Spleen (tissue), 11 donors: ENCODE data around the gene TMEM131L. TPM values are rescaled to one million over a fixed set of nuclear protein-coding genes. Genes with fewer than 3 reads are reported as not detected.

Experiments
- DNase-seq: peaks from one replicate; pipeline ENCODE4 v3.0.0-alpha.2; 2020
- H3K27ac ChIP-seq, 8 donors: fragments of 200-600 bp; sonication (generic) in 7 of 8; 1 replicate in 4 of 8; 2 replicates in 4 of 8; pipeline versions ENCODE4 v1.5.0 to v1.8.0; 2016 to 2021; ENCODE audit warnings: inconsistent platforms in 4 of 8, mild to moderate bottlenecking in 4 of 8, moderate library complexity in 1 of 8
- H3K27me3 ChIP-seq, 7 donors: fragments of 200-600 bp; sonication (generic) in 6 of 7; replicated peaks in 1 of 7; 1 replicate in 4 of 7; 2 replicates in 3 of 7; pipeline versions ENCODE4 v1.5.0 to v1.8.0; 2016 to 2021; ENCODE audit warnings: inconsistent platforms in 3 of 7, mild to moderate bottlenecking in 1 of 7
- H3K36me3 ChIP-seq, 6 donors: fragments of 200-600 bp; sonication (generic) in 5 of 6; 1 replicate in 4 of 6; 2 replicates in 2 of 6; pipeline versions ENCODE4 v1.5.0 to v1.8.0; 2016 to 2021; ENCODE audit warnings: inconsistent platforms in 2 of 6
- H3K4me1 ChIP-seq, 6 donors: fragments of 200-600 bp; sonication (generic) in 5 of 6; 1 replicate in 3 of 6; 2 replicates in 3 of 6; pipeline versions ENCODE4 v1.5.0 to v1.8.0; 2016 to 2021; ENCODE audit warnings: inconsistent platforms in 3 of 6
- H3K4me3 ChIP-seq, 8 donors: fragments of 200-600 bp; sonication (generic) in 7 of 8; 1 replicate in 4 of 8; 2 replicates in 4 of 8; pipeline versions ENCODE4 v1.5.0 to v1.8.0; 2016 to 2021; ENCODE audit warnings: inconsistent platforms in 4 of 8, mild to moderate bottlenecking in 4 of 8, moderate library complexity in 2 of 8
- H3K9me3 ChIP-seq, 8 donors: fragments of 200-600 bp; sonication (generic) in 7 of 8; 1 replicate in 4 of 8; 2 replicates in 4 of 8; pipeline versions ENCODE4 v1.5.0 to v1.8.0; 2016 to 2021; ENCODE audit warnings: inconsistent platforms in 4 of 8
- POLR2A ChIP-seq, 3 donors: fragments of 450-650 bp; IDR thresholded peaks; one replicate each; pipeline ENCODE4 v1.5.1; 2017; ENCODE audit warnings: antibody characterized with exemption in 3 of 3, mild to moderate bottlenecking in 1 of 3
- POLR2AphosphoS5 ChIP-seq, 3 donors: sonication (generic); formaldehyde crosslinking; IDR thresholded peaks; one replicate each; pipeline ENCODE4 v1.5.1; 2017; ENCODE audit warnings: antibody characterized with exemption in 3 of 3
- WGBS, 5 donors: extraction: QIAGEN DNeasy Blood & Tissue Kit in 3 of 5; methylation state at CpG; one replicate each; pipeline versions ENCODE4 v1.1.5 to v1.1.7; 2013 to 2018; 5-methylcytosine and 5-hydroxymethylcytosine counted together
- intact Hi-C: fragments of 100-400 bp; cut with DNase I; formaldehyde crosslinking; loops from one replicate; pipeline ENCODE4 v1.15.0; 2023; ENCODE audit warnings: low total_unique reads
- polyA plus RNA-seq, 3 donors: library from polyadenylated mRNA; stranded (reverse); fragments of 200-250 nt; gene quantifications; one replicate each; pipeline ENCODE4 v1.2.1, GENCODE V29; 2013
- total RNA-seq, 7 donors: library from RNA; depleted of rRNA in 3 of 7; stranded (reverse); fragments of >200 nt in 3 of 7; fragmentation: NEBNext Ultra II Directional in 4 of 7; extraction: Animal tissue kit (Norgen Biotek cat#: 25700) in 4 of 7; gene quantifications; one replicate each; pipeline versions ENCODE4 v1.1.0 to v1.2.1, GENCODE V29; 2016 to 2021
- TF ChIP-seq, protein P1 (sequence below), 11 experiments: fragments of 200-600 bp in 7 of 11; fragments of 450-650 bp in 4 of 11; sonication (generic) in 4 of 11; IDR thresholded peaks in 8 of 11; conservative IDR thresholded peaks in 3 of 11; 1 replicate in 7 of 11; 2 replicates in 4 of 11; pipeline versions ENCODE4 v1.4.0 to v1.8.0; 2016 to 2021; ENCODE audit warnings: antibody characterized with exemption in 11 of 11, inconsistent platforms in 4 of 11, mild to moderate bottlenecking in 1 of 11
- donor health status: healthy with polysubstance abuse.
- donor health status: DM: no; HTN: no; CAD: no; lungs with moderate emphysema.
- donor health status: DM: no; HTN: no; CAD: no.
- donor health status: Bipolar disorder and iron deficiency.
- donor health status: healthy.
- donor health status: DM: no; HTN: no; CAD: no.
- donor health status: DM: yes; HTN: yes; CAD: no.

Gene TMEM131L
- total and polyA plus RNA-seq, 10 donors: 20.9 to 105 (median 80.1) TPM

DNA sequence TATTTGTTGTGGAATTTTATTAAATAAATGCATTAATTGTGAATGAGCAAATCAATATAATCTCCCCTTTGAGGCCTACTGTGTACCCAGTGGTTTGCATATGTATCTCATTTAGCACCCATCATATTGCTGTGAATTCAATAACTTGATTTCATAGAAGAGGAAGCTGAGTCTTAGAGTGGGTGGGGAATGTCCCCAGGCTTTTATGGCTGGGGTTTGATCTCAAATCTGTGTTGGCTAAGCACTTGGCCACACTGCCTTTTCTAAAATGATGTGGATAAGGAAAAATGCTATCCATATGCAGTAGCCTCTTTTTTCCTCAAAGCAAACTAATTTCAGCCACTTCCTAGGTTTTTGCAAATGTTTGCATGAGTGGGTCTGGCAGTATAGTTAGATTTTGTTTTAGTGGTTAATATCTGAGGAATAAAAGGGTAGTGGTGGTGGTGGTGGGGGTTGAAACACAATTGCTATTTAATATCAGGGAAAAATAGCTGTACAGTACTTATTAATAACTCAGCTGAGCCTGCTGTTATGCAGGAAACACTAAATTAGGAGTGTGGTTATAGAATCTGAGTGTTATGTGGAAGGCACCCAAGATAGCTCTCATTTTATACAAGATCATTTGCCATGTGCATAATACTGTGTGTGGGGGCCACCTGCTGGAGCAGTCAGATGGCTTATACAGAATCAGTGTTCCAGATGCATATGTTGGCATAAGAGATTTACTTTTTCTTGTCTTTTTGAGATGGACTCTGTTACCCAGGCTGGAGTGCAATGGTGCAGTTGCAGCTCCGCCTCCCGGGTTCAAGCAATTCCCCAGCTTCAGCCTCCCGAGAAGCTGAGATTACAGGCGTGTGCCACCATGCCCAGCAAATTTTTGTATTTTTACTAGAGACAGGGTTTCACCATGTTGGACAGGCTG is 108.0 kb downstream of the TMEM131L start:
- TF ChIP-seq POLR2A (IDR thresholded peaks at IDR 0.05): no peak
- TF ChIP-seq, protein P1, sequence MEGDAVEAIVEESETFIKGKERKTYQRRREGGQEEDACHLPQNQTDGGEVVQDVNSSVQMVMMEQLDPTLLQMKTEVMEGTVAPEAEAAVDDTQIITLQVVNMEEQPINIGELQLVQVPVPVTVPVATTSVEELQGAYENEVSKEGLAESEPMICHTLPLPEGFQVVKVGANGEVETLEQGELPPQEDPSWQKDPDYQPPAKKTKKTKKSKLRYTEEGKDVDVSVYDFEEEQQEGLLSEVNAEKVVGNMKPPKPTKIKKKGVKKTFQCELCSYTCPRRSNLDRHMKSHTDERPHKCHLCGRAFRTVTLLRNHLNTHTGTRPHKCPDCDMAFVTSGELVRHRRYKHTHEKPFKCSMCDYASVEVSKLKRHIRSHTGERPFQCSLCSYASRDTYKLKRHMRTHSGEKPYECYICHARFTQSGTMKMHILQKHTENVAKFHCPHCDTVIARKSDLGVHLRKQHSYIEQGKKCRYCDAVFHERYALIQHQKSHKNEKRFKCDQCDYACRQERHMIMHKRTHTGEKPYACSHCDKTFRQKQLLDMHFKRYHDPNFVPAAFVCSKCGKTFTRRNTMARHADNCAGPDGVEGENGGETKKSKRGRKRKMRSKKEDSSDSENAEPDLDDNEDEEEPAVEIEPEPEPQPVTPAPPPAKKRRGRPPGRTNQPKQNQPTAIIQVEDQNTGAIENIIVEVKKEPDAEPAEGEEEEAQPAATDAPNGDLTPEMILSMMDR (IDR thresholded peaks at IDR 0.05 in 8 of 11, conservative IDR thresholded peaks at IDR 0.05 in 3 of 11): peak; percentile 41 to 72 (median 60)
- TF ChIP-seq POLR2AphosphoS5 (IDR thresholded peaks at IDR 0.05): peak in 2 of 3 donors; percentile 16 to 18
- peak; percentile 83 for DNase-seq
- H3K9me3 ChIP-seq: no peaks in the 10 kb centered on the region
- peak overlapping the region; percentile 17 to 54 (median 38) for H3K27ac ChIP-seq
- no peaks in the 10 kb centered on the region for H3K27me3 ChIP-seq
- H3K36me3 ChIP-seq: peaks cover 0 to 50% (median 6%) of the 10 kb centered on the region in 6 donors
- intact Hi-C loops: loop anchor here (10.0 kb wide), 2 partner anchors 109 to 139 kb away; partner anchors contain the start of gene TMEM131L
- no peak overlapping the region for H3K4me3 ChIP-seq
- WGBS, 5 donors: 62 to 86% (median 77%) methylated on average over 4 of the region's 4 CpGs
- peaks cover 37 to 99% (median 65%) of the 10 kb centered on the region in 6 donors for H3K4me1 ChIP-seq

DNA sequence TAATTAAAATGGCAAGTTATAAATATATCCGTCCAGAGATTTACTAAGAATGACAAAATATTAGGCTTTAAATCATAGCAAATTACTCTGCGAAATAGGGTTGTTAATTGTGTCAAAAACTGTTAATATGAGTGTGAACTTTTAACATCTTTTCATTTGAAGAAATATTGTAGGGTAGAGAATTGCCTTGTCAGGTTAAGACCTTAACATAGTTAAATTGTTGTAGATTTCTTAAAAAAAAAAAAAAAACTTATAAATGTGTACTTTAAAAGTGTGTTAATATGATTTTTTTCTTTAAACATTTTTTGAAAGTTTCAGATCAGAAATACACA is 110.2 kb downstream of the TMEM131L start:
- Histone ChIP-seq H3K27me3 (no peaks in the 10 kb centered on the region), H3K27ac (no peak overlapping the region), H3K36me3 (peaks cover 0 to 47% (median 15%) of the 10 kb centered on the region in 6 donors), H3K4me3 (no peak overlapping the region), H3K4me1 (peaks cover 24 to 99% (median 65%) of the 10 kb centered on the region in 6 donors), H3K9me3 (no peaks in the 10 kb centered on the region)
- no peak for DNase-seq
- WGBS, 5 donors: 57 to 77% (median 65%) methylated on average over 2 of the region's 2 CpGs
- intact Hi-C loops: loop anchor here (2.0 to 10.0 kb wide), 3 partner anchors 112 to 232 kb away; partner anchors contain the start of genes MND1 and TMEM131L
- no peak for TF ChIP-seq POLR2A (IDR thresholded peaks at IDR 0.05)
- TF ChIP-seq, protein P1 (IDR thresholded peaks at IDR 0.05 in 8 of 11, conservative IDR thresholded peaks at IDR 0.05 in 3 of 11): peak in 2 of 11 experiments; percentile 1 to 10

DNA sequence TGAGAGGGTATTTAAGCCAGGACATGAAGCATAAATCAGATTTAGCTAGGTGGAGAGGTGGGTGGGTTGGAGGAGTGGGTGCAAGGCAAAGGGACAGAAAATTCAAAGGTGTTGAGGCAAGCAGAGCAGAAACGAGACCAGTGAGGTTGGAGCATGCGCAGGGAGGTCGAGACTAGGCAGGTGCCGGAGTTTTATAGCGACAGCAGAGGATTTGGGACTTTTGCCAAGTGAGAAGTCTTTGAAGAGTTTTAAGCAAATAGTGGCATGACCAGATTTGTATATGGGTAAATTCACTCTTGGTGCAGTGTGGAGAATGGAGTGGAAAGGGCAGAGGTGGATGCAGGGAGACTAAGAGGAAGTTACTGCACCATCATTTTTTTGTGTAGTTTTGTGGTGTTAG is 110.9 kb downstream of the TMEM131L start:
- Histone ChIP-seq H3K9me3 (no peaks in the 10 kb centered on the region), H3K4me1 (peaks cover 24 to 99% (median 69%) of the 10 kb centered on the region in 6 donors), H3K4me3 (no peak overlapping the region), H3K36me3 (peaks cover 0 to 47% (median 17%) of the 10 kb centered on the region in 6 donors), H3K27me3 (no peaks in the 10 kb centered on the region), H3K27ac (peak overlapping the region in 1 of 8 donors; percentile 10)
- intact Hi-C loops: loop anchor here (2.0 to 10.0 kb wide), 3 partner anchors 112 to 232 kb away; partner anchors contain the start of genes MND1 and TMEM131L
- 79 to 89% (median 85%) methylated on average over 5 of the region's 5 CpGs for WGBS, 5 donors
- no peak for DNase-seq
- TF ChIP-seq, protein P1 (IDR thresholded peaks at IDR 0.05 in 8 of 11, conservative IDR thresholded peaks at IDR 0.05 in 3 of 11): no peak
- no peak for TF ChIP-seq POLR2A (IDR thresholded peaks at IDR 0.05)
- TF ChIP-seq POLR2AphosphoS5 (IDR thresholded peaks at IDR 0.05): no peak

DNA sequence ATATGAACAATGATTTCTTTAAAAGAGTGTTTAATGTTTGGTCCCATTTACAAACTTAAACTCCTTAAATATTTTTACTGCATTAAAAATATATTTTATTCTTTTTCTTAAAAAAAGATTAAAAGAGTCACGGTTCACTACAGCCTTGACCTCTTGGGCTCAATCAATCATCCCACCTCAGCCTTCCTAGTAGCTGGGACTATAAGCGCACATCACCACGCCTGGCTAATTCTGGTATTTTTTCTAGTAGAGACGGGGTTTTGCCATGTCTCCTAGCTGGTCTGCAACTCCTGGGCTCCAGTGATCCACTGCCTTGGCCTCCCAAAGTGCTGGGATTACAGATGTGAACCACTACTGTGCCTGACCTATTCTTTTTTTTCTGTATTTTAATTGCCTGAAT is 113.2 kb downstream of the TMEM131L start:
- peak overlapping the region in 1 of 8 donors; percentile 14 for H3K27ac ChIP-seq
- TF ChIP-seq, protein P1 (IDR thresholded peaks at IDR 0.05 in 8 of 11, conservative IDR thresholded peaks at IDR 0.05 in 3 of 11): no peak
- no peak for TF ChIP-seq POLR2A (IDR thresholded peaks at IDR 0.05)
- DNase-seq: no peak
- peaks cover 9 to 99% (median 60%) of the 10 kb centered on the region in 6 donors for H3K4me1 ChIP-seq
- no peaks in the 10 kb centered on the region for H3K9me3 ChIP-seq
- H3K4me3 ChIP-seq: no peak overlapping the region
- peaks cover 0 to 55% (median 30%) of the 10 kb centered on the region in 6 donors for H3K36me3 ChIP-seq
- 69 to 78% (median 73%) methylated on average over 4 of the region's 4 CpGs for WGBS, 5 donors
- intact Hi-C loops: loop anchor here (10.0 kb wide), 2 partner anchors 115 to 145 kb away; partner anchors contain the start of gene TMEM131L
- no peaks in the 10 kb centered on the region for H3K27me3 ChIP-seq
